ENCODE results near the gene FAM227B.

Gene FAM227B

GRCh38 chr15:49290191-49290590 is 330.4 kb downstream of the FAM227B start:
- no peak for DNase-seq (ENCODE audit: low read depth)

GRCh38 chr15:49288391-49288790 is 332.2 kb downstream of the FAM227B start:
- DNase-seq (ENCODE audit: low read depth) = no peak

GRCh38 chr15:49287481-49287880 is 333.1 kb downstream of the FAM227B start:
- DNase-seq (ENCODE audit: low read depth) = no peak

- DNase-seq (ENCODE audit: low read depth) = no peak
Measured at GRCh38 chr15:49286649-49287404, 333.8 kb downstream of the FAM227B start.

- DNase-seq (ENCODE audit: low read depth) = no peak
Measured at GRCh38 chr15:49282366-49282765, 338.3 kb downstream of the FAM227B start.

GRCh38 chr15:49279521-49280456 is 340.8 kb downstream of the FAM227B start:
- DNase-seq (ENCODE audit: low read depth) = no peak

GRCh38 chr15:49278751-49279150 is 341.9 kb downstream of the FAM227B start:
- DNase-seq (ENCODE audit: low read depth) = no peak
